HEK293 (cell line): Measurements from ENCODE around the gene DUS3L.
A peak's percentile ranks its signal among the peaks of the same experiment; 100 is the strongest.

Experiments used
- GLIS1 ChIP-seq: fragments of 450-650 bp; formaldehyde crosslinking; IDR thresholded peaks from 2 replicates; pipeline ENCODE4 v1.5.1; 2016; ENCODE audit warnings: missing biosample characterization, missing genetic modification characterization
- GLIS2 ChIP-seq: fragments of 450-650 bp; formaldehyde crosslinking; IDR thresholded peaks from 2 replicates; pipeline ENCODE4 v1.5.1; 2016; ENCODE audit warnings: missing biosample characterization, missing genetic modification characterization
- KLF10 ChIP-seq: fragments of 450-650 bp; IDR thresholded peaks from 2 replicates; pipeline ENCODE4 v1.5.1; 2018; ENCODE audit warnings: missing biosample characterization, mild to moderate bottlenecking, missing genetic modification characterization
- KLF16 ChIP-seq: fragments of 450-650 bp; formaldehyde crosslinking; IDR thresholded peaks from 2 replicates; pipeline ENCODE4 v1.5.1; 2017; ENCODE audit warnings: missing biosample characterization, missing genetic modification characterization
- KLF9 ChIP-seq: fragments of 450-650 bp; formaldehyde crosslinking; IDR thresholded peaks from 2 replicates; pipeline ENCODE4 v1.5.1; 2016; ENCODE audit warnings: missing biosample characterization, missing genetic modification characterization, low read depth
- OSR2 ChIP-seq: fragments of 450-650 bp; formaldehyde crosslinking; IDR thresholded peaks from 2 replicates; pipeline ENCODE4 v1.5.1; 2016; ENCODE audit warnings: missing biosample characterization, missing genetic modification characterization
- PRDM1 ChIP-seq: fragments of 450-650 bp; formaldehyde crosslinking; IDR thresholded peaks from 2 replicates; pipeline ENCODE4; 2016; ENCODE audit warnings: missing biosample characterization, missing genetic modification characterization
- REPIN1 ChIP-seq: fragments of 450-650 bp; formaldehyde crosslinking; IDR thresholded peaks from 2 replicates; pipeline ENCODE4 v1.5.1; 2017; ENCODE audit warnings: missing biosample characterization, missing genetic modification characterization, low read depth
- SP2 ChIP-seq: fragments of 450-650 bp; formaldehyde crosslinking; IDR thresholded peaks from 2 replicates; pipeline ENCODE4 v1.5.1; 2016; ENCODE audit warnings: missing biosample characterization, missing genetic modification characterization
- SP7 ChIP-seq: fragments of 450-650 bp; formaldehyde crosslinking; IDR thresholded peaks from 2 replicates; pipeline ENCODE4 v1.5.1; 2016; ENCODE audit warnings: missing biosample characterization, missing genetic modification characterization
- ZBTB8A ChIP-seq: fragments of 450-650 bp; formaldehyde crosslinking; IDR thresholded peaks from 2 replicates; pipeline ENCODE4 v1.5.1; 2016; ENCODE audit warnings: missing biosample characterization, missing genetic modification characterization
- ZNF133 ChIP-seq: fragments of 450-650 bp; formaldehyde crosslinking; IDR thresholded peaks from 2 replicates; pipeline ENCODE4 v1.5.1; 2016; ENCODE audit warnings: missing biosample characterization, missing genetic modification characterization
- ZNF138 ChIP-seq: fragments of 450-650 bp; formaldehyde crosslinking; IDR thresholded peaks from 2 replicates; pipeline ENCODE4 v1.5.1; 2016; ENCODE audit warnings: missing biosample characterization, missing genetic modification characterization, borderline replicate concordance
- ZNF174 ChIP-seq: fragments of 450-650 bp; formaldehyde crosslinking; IDR thresholded peaks from 2 replicates; pipeline ENCODE4 v1.5.0; 2017; ENCODE audit warnings: missing biosample characterization, mild to moderate bottlenecking, missing genetic modification characterization
- ZNF366 ChIP-seq: fragments of 450-650 bp; formaldehyde crosslinking; conservative IDR thresholded peaks from 2 replicates; pipeline ENCODE4 v1.5.1; 2016; ENCODE audit warnings: missing biosample characterization, missing genetic modification characterization
- ZNF404 ChIP-seq: fragments of 450-650 bp; formaldehyde crosslinking; IDR thresholded peaks from 2 replicates; pipeline ENCODE4 v1.5.1; 2017; ENCODE audit warnings: missing biosample characterization, missing genetic modification characterization
- ZNF596 ChIP-seq: fragments of 450-650 bp; IDR thresholded peaks from 2 replicates; pipeline ENCODE4 v1.5.0; 2018; ENCODE audit warnings: missing biosample characterization, mild to moderate bottlenecking, missing genetic modification characterization, moderate library complexity
- ZNF600 ChIP-seq: fragments of 450-650 bp; formaldehyde crosslinking; IDR thresholded peaks from 2 replicates; pipeline ENCODE4 v1.5.1; 2016; ENCODE audit warnings: missing biosample characterization, missing genetic modification characterization
- ZNF777 ChIP-seq: fragments of 450-650 bp; formaldehyde crosslinking; IDR thresholded peaks from 2 replicates; pipeline ENCODE4 v1.5.1; 2017; ENCODE audit warnings: missing biosample characterization, missing genetic modification characterization, borderline replicate concordance
- ZSCAN23 ChIP-seq: fragments of 450-650 bp; formaldehyde crosslinking; IDR thresholded peaks from 2 replicates; pipeline ENCODE4 v1.5.1; 2016; ENCODE audit warnings: missing biosample characterization, missing genetic modification characterization
- ZSCAN30 ChIP-seq: fragments of 450-650 bp; IDR thresholded peaks from 2 replicates; pipeline ENCODE4 v1.5.1; 2018; ENCODE audit warnings: missing biosample characterization, mild to moderate bottlenecking, missing genetic modification characterization, moderate library complexity
- TF ChIP-seq, protein P1 (sequence below): fragments of 450-650 bp; formaldehyde crosslinking; IDR thresholded peaks from 2 replicates; pipeline ENCODE4 v1.5.1; 2016; ENCODE audit warnings: missing biosample characterization, missing genetic modification characterization
- TF ChIP-seq, protein P2 (sequence below): fragments of 450-650 bp; formaldehyde crosslinking; IDR thresholded peaks from 2 replicates; pipeline ENCODE4 v1.5.1; 2016; ENCODE audit warnings: missing biosample characterization, missing genetic modification characterization
- TF ChIP-seq, protein P3 (sequence below): fragments of 450-650 bp; formaldehyde crosslinking; IDR thresholded peaks from 2 replicates; pipeline ENCODE4 v1.5.0; 2017; ENCODE audit warnings: missing biosample characterization, missing genetic modification characterization, borderline replicate concordance
- TF ChIP-seq, protein P4 (sequence below): fragments of 450-650 bp; formaldehyde crosslinking; IDR thresholded peaks from 2 replicates; pipeline ENCODE4 v1.5.1; 2016; ENCODE audit warnings: missing biosample characterization, missing genetic modification characterization
- TF ChIP-seq, protein P5 (sequence below): fragments of 450-650 bp; formaldehyde crosslinking; optimal IDR thresholded peaks from 2 replicates; pipeline ENCODE3; 2016; ENCODE audit warnings: missing biosample characterization, mild to moderate bottlenecking, missing genetic modification characterization
- TF ChIP-seq, protein P6 (sequence below): fragments of 450-650 bp; IDR thresholded peaks from 2 replicates; pipeline ENCODE4 v1.5.1; 2018; ENCODE audit warnings: missing biosample characterization, missing genetic modification characterization

The DUS3L gene

DNA sequence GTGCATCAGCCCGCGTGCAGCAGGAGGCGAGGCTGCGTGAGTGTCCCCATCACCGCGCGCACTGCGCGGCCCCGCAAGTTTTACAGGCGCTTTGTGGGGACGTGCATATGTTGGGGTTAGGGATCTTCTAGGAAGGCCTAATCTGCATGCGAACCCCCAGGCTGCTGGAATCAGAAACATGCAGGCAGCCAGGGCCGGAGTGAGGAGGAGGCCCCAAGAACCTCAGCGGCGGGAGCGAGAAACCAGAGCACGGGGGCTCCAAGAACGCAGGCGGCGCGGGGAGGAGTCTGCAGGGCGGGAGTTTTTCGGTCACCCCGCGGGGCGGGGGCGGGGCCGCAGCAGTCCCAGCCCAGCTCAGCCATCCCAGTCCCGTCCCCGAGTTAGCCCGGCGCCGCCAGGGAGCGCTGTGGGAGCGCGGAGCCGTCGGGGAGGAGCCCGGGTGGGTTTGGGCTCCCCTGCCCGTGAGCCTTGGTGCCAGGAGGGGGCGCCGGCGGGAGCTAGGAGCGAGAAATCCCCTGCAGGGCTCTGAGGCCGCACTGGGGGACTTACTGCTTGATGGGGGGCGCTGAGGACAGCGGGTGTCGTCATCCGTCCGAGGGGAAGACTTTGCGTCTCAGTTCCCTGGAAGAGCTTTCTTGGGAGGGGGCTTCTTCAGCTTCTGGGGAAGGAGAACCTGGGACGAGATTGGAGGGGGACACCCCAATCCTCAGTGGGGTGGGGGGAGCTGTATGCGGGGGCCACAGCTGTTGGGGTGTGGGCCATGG is 13.0 kb upstream of the DUS3L start (continued):
- TF ChIP-seq KLF9 (tag by site-specific recombination) (peak; percentile 89), ZNF777 (peak; percentile 70; the same call in 1 of the 2 replicates), ZNF138 (tag by site-specific recombination) (no peak), ZNF600 (peak; percentile 84; the same call in 1 of the 2 replicates), ZNF404 (tag by site-specific recombination) (no peak), OSR2 (no peak), ZNF133 (tag by site-specific recombination) (no peak), ZSCAN23 (tag by site-specific recombination) (0 out of 2 replicates have a peak, but pooled peaks have one; percentile 61), ZSCAN30 (tag by site-specific recombination) (peak; percentile 87), PRDM1 (no peak), SP7 (tag by site-specific recombination) (peak; percentile 86), KLF10 (tag by site-specific recombination) (peak; percentile 87), GLIS2 (tag by site-specific recombination) (peak; percentile 96), ZBTB8A (peak; percentile 78), ZNF596 (tag by site-specific recombination) (0 out of 2 replicates have a peak, but pooled peaks have one; percentile 8), SP2 (tag by site-specific recombination) (peak; percentile 90), ZNF174 (tag by site-specific recombination) (no peak), KLF16 (tag by site-specific recombination) (peak; percentile 92), GLIS1 (tag by site-specific recombination) (peak; percentile 99), ZNF366 (0 out of 2 replicates have a peak, but pooled peaks have one; percentile 17), REPIN1 (peak; percentile 17; the same call in 1 of the 2 replicates)
- TF ChIP-seq, protein P1, sequence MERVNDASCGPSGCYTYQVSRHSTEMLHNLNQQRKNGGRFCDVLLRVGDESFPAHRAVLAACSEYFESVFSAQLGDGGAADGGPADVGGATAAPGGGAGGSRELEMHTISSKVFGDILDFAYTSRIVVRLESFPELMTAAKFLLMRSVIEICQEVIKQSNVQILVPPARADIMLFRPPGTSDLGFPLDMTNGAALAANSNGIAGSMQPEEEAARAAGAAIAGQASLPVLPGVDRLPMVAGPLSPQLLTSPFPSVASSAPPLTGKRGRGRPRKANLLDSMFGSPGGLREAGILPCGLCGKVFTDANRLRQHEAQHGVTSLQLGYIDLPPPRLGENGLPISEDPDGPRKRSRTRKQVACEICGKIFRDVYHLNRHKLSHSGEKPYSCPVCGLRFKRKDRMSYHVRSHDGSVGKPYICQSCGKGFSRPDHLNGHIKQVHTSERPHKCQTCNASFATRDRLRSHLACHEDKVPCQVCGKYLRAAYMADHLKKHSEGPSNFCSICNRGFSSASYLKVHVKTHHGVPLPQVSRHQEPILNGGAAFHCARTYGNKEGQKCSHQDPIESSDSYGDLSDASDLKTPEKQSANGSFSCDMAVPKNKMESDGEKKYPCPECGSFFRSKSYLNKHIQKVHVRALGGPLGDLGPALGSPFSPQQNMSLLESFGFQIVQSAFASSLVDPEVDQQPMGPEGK: peak; percentile 99
- TF ChIP-seq, protein P2, sequence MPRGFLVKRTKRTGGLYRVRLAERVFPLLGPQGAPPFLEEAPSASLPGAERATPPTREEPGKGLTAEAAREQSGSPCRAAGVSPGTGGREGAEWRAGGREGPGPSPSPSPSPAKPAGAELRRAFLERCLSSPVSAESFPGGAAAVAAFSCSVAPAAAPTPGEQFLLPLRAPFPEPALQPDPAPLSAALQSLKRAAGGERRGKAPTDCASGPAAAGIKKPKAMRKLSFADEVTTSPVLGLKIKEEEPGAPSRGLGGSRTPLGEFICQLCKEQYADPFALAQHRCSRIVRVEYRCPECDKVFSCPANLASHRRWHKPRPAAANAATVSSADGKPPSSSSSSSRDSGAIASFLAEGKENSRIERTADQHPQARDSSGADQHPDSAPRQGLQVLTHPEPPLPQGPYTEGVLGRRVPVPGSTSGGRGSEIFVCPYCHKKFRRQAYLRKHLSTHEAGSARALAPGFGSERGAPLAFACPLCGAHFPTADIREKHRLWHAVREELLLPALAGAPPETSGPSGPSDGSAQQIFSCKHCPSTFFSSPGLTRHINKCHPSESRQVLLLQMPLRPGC: peak; percentile 18; the same call in 1 of the 2 replicates
- TF ChIP-seq, protein P3, sequence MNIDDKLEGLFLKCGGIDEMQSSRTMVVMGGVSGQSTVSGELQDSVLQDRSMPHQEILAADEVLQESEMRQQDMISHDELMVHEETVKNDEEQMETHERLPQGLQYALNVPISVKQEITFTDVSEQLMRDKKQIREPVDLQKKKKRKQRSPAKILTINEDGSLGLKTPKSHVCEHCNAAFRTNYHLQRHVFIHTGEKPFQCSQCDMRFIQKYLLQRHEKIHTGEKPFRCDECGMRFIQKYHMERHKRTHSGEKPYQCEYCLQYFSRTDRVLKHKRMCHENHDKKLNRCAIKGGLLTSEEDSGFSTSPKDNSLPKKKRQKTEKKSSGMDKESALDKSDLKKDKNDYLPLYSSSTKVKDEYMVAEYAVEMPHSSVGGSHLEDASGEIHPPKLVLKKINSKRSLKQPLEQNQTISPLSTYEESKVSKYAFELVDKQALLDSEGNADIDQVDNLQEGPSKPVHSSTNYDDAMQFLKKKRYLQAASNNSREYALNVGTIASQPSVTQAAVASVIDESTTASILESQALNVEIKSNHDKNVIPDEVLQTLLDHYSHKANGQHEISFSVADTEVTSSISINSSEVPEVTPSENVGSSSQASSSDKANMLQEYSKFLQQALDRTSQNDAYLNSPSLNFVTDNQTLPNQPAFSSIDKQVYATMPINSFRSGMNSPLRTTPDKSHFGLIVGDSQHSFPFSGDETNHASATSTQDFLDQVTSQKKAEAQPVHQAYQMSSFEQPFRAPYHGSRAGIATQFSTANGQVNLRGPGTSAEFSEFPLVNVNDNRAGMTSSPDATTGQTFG (tag by site-specific recombination): no peak; the same call in 1 of the 2 replicates
- TF ChIP-seq, protein P4, sequence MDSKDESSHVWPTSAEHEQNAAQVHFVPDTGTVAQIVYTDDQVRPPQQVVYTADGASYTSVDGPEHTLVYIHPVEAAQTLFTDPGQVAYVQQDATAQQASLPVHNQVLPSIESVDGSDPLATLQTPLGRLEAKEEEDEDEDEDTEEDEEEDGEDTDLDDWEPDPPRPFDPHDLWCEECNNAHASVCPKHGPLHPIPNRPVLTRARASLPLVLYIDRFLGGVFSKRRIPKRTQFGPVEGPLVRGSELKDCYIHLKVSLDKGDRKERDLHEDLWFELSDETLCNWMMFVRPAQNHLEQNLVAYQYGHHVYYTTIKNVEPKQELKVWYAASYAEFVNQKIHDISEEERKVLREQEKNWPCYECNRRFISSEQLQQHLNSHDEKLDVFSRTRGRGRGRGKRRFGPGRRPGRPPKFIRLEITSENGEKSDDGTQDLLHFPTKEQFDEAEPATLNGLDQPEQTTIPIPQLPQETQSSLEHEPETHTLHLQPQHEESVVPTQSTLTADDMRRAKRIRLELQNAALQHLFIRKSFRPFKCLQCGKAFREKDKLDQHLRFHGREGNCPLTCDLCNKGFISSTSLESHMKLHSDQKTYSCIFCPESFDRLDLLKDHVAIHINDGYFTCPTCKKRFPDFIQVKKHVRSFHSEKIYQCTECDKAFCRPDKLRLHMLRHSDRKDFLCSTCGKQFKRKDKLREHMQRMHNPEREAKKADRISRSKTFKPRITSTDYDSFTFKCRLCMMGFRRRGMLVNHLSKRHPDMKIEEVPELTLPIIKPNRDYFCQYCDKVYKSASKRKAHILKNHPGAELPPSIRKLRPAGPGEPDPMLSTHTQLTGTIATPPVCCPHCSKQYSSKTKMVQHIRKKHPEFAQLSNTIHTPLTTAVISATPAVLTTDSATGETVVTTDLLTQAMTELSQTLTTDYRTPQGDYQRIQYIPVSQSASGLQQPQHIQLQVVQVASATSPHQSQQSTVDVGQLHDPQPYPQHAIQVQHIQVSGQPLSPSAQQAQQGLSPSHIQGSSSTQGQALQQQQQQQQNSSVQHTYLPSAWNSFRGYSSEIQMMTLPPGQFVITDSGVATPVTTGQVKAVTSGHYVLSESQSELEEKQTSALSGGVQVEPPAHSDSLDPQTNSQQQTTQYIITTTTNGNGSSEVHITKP (tag by site-specific recombination): peak; percentile 54
- TF ChIP-seq, protein P5, sequence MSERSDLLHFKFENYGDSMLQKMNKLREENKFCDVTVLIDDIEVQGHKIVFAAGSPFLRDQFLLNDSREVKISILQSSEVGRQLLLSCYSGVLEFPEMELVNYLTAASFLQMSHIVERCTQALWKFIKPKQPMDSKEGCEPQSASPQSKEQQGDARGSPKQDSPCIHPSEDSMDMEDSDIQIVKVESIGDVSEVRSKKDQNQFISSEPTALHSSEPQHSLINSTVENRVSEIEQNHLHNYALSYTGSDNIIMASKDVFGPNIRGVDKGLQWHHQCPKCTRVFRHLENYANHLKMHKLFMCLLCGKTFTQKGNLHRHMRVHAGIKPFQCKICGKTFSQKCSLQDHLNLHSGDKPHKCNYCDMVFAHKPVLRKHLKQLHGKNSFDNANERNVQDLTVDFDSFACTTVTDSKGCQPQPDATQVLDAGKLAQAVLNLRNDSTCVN (tag by site-specific recombination): peak; percentile 88
- TF ChIP-seq, protein P6, sequence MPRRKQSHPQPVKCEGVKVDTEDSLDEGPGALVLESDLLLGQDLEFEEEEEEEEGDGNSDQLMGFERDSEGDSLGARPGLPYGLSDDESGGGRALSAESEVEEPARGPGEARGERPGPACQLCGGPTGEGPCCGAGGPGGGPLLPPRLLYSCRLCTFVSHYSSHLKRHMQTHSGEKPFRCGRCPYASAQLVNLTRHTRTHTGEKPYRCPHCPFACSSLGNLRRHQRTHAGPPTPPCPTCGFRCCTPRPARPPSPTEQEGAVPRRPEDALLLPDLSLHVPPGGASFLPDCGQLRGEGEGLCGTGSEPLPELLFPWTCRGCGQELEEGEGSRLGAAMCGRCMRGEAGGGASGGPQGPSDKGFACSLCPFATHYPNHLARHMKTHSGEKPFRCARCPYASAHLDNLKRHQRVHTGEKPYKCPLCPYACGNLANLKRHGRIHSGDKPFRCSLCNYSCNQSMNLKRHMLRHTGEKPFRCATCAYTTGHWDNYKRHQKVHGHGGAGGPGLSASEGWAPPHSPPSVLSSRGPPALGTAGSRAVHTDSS (tag by site-specific recombination): no peak
